A673 (cell line): Measurements from ENCODE around the gene ZNF155. TPM values are rescaled to one million over a fixed set of nuclear protein-coding genes. Genes with fewer than 3 reads are reported as not detected.

Experiments used
- BruUV-seq: library from RNA; stranded (reverse); fragments of 400-500 nt; replicated peaks from 2 replicates; lab custom pipeline; 2021; lab: Mats Ljungman, UMichigan
- CTCF ChIA-PET: fragments of 300-600 bp; sonication (Branson Sonifier 250); formaldehyde crosslinking; loops from one replicate; lab custom pipeline; 2022; ENCODE audit warnings: antibody characterized with exemption; lab: Charles Lee
- POLR2A ChIA-PET: fragments of 300-600 bp; sonication (Branson Sonifier 250); formaldehyde crosslinking; loops from one replicate; lab custom pipeline; 2022; ENCODE audit warnings: antibody characterized with exemption; ENCODE audit not compliant: low non-redundant PET; lab: Charles Lee
- DNase-seq: peaks from one replicate; pipeline ENCODE4 v3.0.0-alpha.2; 2015; ENCODE audit warnings: low spot score
- H3K27ac ChIP-seq: fragments of 200-600 bp; sonication (generic); 2 replicates; pipeline ENCODE4 v1.5.1; 2016; ENCODE audit warnings: mixed run types, low read depth, mild to moderate bottlenecking, mixed read lengths, antibody characterized with exemption, low read length; ENCODE audit not compliant: poor library complexity, severe bottlenecking
- H3K27me3 ChIP-seq: fragments of 200-600 bp; sonication (generic); replicated peaks from 2 replicates; pipeline ENCODE4 v1.6.1; 2017; ENCODE audit warnings: mixed run types, low read depth, mild to moderate bottlenecking, mixed read lengths, antibody characterized with exemption, low read length; ENCODE audit not compliant: insufficient read depth, poor library complexity
- H3K36me3 ChIP-seq: fragments of 200-600 bp; sonication (generic); 2 replicates; pipeline ENCODE4 v1.6.1; 2016; ENCODE audit warnings: mixed run types, mild to moderate bottlenecking, mixed read lengths, antibody characterized with exemption, low read length; ENCODE audit not compliant: insufficient read depth, poor library complexity, severe bottlenecking
- H3K4me1 ChIP-seq: fragments of 200-600 bp; sonication (generic); 2 replicates; pipeline ENCODE4 v1.6.1; 2017; ENCODE audit warnings: mixed run types, mild to moderate bottlenecking, mixed read lengths, antibody characterized with exemption, low read length; ENCODE audit not compliant: insufficient read depth, poor library complexity, severe bottlenecking
- H3K4me3 ChIP-seq: fragments of 200-600 bp; sonication (generic); 2 replicates; pipeline ENCODE4 v1.5.1; 2016; ENCODE audit warnings: low read depth, mixed run types, mild to moderate bottlenecking, mixed read lengths, low read length; ENCODE audit not compliant: poor library complexity, severe bottlenecking
- H3K9me3 ChIP-seq: fragments of 200-600 bp; sonication (generic); 2 replicates; pipeline ENCODE4 v1.6.1; 2016; ENCODE audit warnings: mixed run types, low read depth, mild to moderate bottlenecking, mixed read lengths, antibody characterized with exemption, low read length; ENCODE audit not compliant: poor library complexity, severe bottlenecking
- CTCF ChIP-seq: fragments of 300-800, 200-600 bp; sonication (generic); conservative IDR thresholded peaks from 2 replicates; pipeline ENCODE4 v1.5.1; 2017; ENCODE audit warnings: low read depth, mild to moderate bottlenecking, antibody characterized with exemption, low read length, moderate library complexity, mixed read lengths
- EZH2 ChIP-seq: fragments of 200-600 bp; sonication (generic); IDR thresholded peaks from 2 replicates; pipeline ENCODE4 v1.6.1; 2017; ENCODE audit warnings: borderline replicate concordance, low read depth, mild to moderate bottlenecking, mixed read lengths, antibody characterized with exemption, low read length; ENCODE audit not compliant: poor library complexity, severe bottlenecking
- intact Hi-C: fragments of 100-400 bp; cut with micrococcal nuclease; formaldehyde crosslinking; loops from one replicate; pipeline ENCODE4 v1.10.0; 2022; ENCODE audit not compliant: unreplicated experiment
- total RNA-seq: library from RNA; stranded (reverse); gene quantifications from 2 replicates; pipeline ENCODE4 v1.2.3, GENCODE V29; 2021

Gene ZNF155
- total RNA-seq, 1 experiment from 2014 or later: 8.0 TPM

- Histone ChIP-seq H3K27ac (peak overlapping the region; percentile 47), H3K4me3 (peak overlapping the region; percentile 67), H3K4me1 (peaks cover 3% of the 10 kb centered on the region), H3K9me3 (no peaks in the 10 kb centered on the region), H3K27me3 (no peaks in the 10 kb centered on the region), H3K36me3 (no peaks in the 10 kb centered on the region)
- POLR2A ChIA-PET: no interaction called here
- DNase-seq: no peak
- TSS peak; percentile 94 for BruUV-seq
- TF ChIP-seq CTCF (no peak), EZH2 (no peak)
- CTCF ChIA-PET: no interaction called here
- intact Hi-C loops: loop anchor here (5.0 kb wide), 1 partner anchor 110 kb away; the partner anchor contains the start of gene ZNF225
These were observed 18.2 kb downstream of the ZNF155 start for GRCh38 chr19:44002212-44002565.

GRCh38 chr19:44002566-44003460 is 18.8 kb downstream of the ZNF155 start, which contains the start of gene ZNF230:
TSS of gene ZNF230 (plus strand) at chr19:44002957. CDS start at chr19:44007079, 4,122 bp downstream.
- TF ChIP-seq CTCF: no peak
- no peak for TF ChIP-seq EZH2
- Histone ChIP-seq H3K4me1 (peaks cover 3% of the 10 kb centered on the region), H3K27me3 (no peaks in the 10 kb centered on the region), H3K36me3 (peaks cover 6% of the 10 kb centered on the region), H3K27ac (peak within 1 kb of the TSS; percentile 47), H3K9me3 (peaks cover 5% of the 10 kb centered on the region), H3K4me3 (peak within 1 kb of the TSS; percentile 67)
- intact Hi-C loops: loop anchor here (5.0 kb wide), 1 partner anchor 109 kb away; the partner anchor contains the start of gene ZNF225
- peak; percentile 98 for DNase-seq
- TSS peak; percentile 81 for BruUV-seq
- ChIA-PET CTCF (no interaction called here), POLR2A (no interaction called here)

GRCh38 chr19:44003461-44004009 is 19.5 kb downstream of the ZNF155 start:
- H3K36me3 ChIP-seq: peaks cover 13% of the 10 kb centered on the region
- H3K27me3 ChIP-seq: no peaks in the 10 kb centered on the region
- intact Hi-C loops: loop anchor here (5.0 kb wide), 1 partner anchor 109 kb away; the partner anchor contains the start of gene ZNF225
- peaks cover 3% of the 10 kb centered on the region for H3K4me1 ChIP-seq
- TF ChIP-seq CTCF (no peak), EZH2 (no peak)
- H3K9me3 ChIP-seq: peaks cover 10% of the 10 kb centered on the region
- no peak for DNase-seq
- POLR2A ChIA-PET: no interaction called here
- CTCF ChIA-PET: no interaction called here
- H3K4me3 ChIP-seq: peak overlapping the region; percentile 67
- H3K27ac ChIP-seq: peak overlapping the region; percentile 47
- no TSS peak for BruUV-seq
